ENCODE data around the gene WDFY2.

- no peak for TF ChIP-seq CTCF (conservative IDR thresholded peaks at IDR 0.05; ENCODE audit: low read depth in 2 of 2)
- no peak for TF ChIP-seq POLR2AphosphoS5 (IDR thresholded peaks at IDR 0.05; ENCODE audit: low read depth)
- TF ChIP-seq JUNB (IDR thresholded peaks at IDR 0.05; ENCODE audit: unreplicated experiment), result no peak
- TF ChIP-seq REST (IDR thresholded peaks at IDR 0.05; ENCODE audit: unreplicated experiment), result no peak
- TF ChIP-seq EZH2phosphoT487 (IDR thresholded peaks at IDR 0.05; ENCODE audit: unreplicated experiment), result no peak
- no peak for TF ChIP-seq ETS1 (IDR thresholded peaks at IDR 0.05)
These were observed 229.8 kb downstream of the WDFY2 start for GRCh38 chr13:51814071-51814470.
